GM19468 (cell line): ENCODE data around the gene NT5C3A.
A peak's percentile ranks its signal among the peaks of the same experiment; 100 is the strongest.
"Not testable (repeated sequence)": the region's sequence is repeated elsewhere in the genome, so short reads cannot be mapped to it uniquely, and the experiment has no call there.

Experiments used
- ATAC-seq: cut with Tn5 transposase; IDR thresholded peaks from one replicate; pipeline ENCODE4 v1.9.1; 2021; ENCODE audit warnings: mild to moderate bottlenecking, moderate library complexity, moderate number of reproducible peaks; ENCODE audit not compliant: unreplicated experiment; ENCODE audit errors: extremely low read depth

The NT5C3A gene

DNA sequence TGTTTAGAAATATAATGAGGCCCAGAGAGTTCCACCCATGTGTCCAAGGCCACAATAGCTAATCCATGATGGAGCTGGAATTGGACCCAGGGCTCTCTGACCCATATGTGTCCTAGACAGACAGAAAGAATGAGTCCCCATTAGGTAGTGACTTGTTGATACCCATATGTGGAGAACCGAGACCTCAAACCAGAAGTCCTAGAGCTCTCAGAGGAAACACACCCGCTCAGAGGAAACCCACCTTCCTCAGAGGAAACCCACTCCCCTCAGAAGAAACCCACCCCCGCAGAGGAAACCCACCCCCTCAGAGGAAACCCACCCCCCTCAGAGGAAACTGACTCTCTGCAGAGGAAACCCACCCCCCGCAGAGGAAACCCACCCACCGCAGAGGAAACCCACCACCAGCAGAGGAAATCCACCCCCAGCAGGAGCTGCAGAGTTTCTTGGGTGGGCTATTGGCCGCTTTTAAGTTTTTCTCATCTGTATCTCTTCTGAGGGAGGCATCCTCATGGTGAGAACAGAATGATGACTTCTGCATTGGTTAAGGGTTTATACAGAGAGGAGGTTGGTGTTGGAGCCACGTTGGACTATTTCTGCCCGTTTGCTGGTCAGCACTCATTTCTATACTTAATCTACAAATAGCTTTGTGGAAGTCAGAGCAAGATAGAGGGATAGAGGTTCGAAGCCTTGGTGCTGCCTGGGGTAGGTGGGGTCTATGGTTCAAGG is 70.4 kb downstream of the NT5C3A start:
- ATAC-seq: not testable (repeated sequence)

- not testable (repeated sequence) for ATAC-seq
Measured at GRCh38 chr7:32991068-32991585, 71.4 kb downstream of the NT5C3A start.

DNA sequence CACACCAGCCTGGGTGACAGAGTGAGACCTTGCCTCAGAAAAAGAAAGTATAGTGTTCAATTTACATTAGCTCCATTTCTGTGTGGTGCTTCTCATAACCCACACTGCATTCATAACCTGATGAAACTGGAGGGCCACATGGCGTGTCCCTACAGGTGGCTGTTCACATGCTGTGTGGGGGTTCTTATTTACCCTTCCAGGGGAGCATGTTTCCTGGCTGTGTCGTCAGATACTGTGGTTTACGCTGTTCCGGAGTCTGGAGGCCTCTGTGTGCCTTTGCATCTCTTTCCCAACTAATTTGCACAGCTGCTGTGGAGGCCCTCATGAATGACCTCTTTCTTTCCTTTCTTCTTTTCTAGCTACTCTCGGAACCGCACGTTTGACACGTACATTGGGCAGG is 74.4 kb downstream of the NT5C3A start:
- not testable (repeated sequence) for ATAC-seq

- ATAC-seq: not testable (repeated sequence)
Measured at GRCh38 chr7:32979902-32980301, 82.7 kb downstream of the NT5C3A start.

DNA sequence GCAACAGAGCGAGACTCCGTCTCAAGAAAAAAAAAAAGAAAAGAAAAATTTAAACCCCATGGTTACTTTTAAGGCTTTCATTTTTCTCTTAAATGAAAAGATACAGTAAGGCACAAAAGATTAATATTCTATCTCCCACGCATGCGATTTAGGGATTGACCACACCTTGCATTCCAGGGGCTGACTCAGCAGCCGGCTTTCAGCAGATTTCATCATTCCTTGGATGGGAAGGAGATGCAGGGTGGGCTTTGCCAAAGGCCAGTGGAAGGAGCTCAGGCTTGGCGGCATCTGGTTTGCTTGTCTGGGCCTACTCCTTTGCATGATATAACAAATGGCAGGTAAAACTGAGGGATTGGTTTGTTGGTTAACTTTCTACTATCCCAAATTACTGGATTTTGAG is 83.3 kb downstream of the NT5C3A start:
- ATAC-seq: not testable (repeated sequence)

DNA sequence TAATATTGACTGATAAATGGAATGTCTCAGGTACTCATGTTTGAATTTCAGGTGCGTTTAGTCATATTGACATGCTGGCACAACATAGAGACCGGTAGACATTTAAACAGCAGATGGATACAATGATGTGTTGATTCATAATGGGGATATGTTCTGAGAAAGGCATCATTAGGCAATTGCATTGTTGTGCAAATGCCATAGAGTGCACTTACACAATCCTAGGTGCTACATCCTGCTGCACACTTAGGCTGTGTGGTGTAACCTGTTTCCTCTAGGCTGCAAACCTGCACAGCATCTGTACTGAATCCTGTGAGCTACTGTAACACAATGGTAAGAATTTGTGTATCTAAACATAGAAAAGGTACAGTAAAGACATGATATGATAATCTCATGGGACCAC is 85.4 kb downstream of the NT5C3A start:
- ATAC-seq: not testable (repeated sequence)

DNA sequence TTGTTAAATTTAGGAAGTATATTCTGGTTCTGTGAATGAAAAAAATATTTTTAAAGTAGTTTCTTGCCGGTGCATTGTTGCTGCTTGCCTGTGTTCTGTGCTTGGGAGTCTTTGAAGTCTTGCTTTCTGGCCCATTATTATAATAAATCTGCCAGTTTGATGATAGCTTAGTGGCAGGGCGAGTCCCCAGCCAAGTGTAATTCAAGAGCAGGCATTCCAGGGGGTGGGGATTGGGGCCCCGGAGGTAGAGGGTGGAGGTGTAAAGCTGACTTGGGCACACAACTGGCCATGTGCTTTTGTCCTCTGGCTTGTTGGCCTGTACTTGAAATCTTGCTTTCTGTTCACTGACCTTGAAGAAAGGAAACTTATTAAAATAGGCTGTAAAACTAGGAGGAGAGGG is 90.6 kb downstream of the NT5C3A start:
- ATAC-seq: not testable (repeated sequence)

GRCh38 chr7:32967268-32967582 is 95.4 kb downstream of the NT5C3A start:
- not testable (repeated sequence) for ATAC-seq

GRCh38 chr7:32966489-32967267 is 95.9 kb downstream of the NT5C3A start:
- ATAC-seq: not testable (repeated sequence)

DNA sequence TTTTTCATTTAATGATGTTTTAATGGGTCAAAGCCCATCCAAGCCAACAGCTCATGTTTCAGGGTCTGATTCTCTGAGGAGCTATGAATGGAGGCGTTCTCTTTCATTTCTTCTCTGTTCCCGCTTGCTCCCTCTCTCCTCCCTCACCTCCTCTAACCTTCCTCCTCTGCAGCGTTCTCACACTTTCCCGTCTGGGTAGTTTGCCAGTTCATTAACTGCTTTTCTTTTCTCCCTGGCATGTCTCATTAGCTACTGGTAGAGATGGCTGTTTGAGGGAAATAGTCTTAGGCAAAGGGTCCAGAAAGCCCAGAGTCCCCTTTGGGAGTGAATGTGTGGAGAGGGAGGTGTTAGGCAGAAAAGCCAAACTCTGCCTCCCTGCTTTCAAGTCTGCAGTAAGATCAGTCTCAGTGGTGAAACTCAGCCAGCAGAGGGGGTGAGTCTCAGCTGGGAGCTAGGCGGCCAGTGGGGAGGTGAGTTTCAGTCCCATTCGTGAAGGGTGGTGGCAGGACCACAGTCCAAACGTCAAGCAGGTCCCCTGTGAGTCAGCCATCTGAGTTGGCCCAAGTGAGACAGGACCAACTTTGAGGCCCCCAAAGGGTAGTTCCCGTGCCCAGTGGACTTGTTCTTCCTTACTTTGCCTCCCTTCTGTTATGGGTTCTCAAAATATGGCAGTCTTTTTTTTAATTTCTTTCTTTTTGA is 98.0 kb downstream of the NT5C3A start:
- peak; percentile 84 for ATAC-seq
